OCI-M2 (cell line): ENCODE results near the gene HEXIM1.
A peak's percentile ranks its signal among the peaks of the same experiment; 100 is the strongest.

ENCODE experiments used
- DNase-seq: peaks from one replicate; lab custom pipeline; 2025; ENCODE audit not compliant: unreplicated experiment; lab: John Stamatoyannopoulos, UW

HEXIM1 gene

DNA sequence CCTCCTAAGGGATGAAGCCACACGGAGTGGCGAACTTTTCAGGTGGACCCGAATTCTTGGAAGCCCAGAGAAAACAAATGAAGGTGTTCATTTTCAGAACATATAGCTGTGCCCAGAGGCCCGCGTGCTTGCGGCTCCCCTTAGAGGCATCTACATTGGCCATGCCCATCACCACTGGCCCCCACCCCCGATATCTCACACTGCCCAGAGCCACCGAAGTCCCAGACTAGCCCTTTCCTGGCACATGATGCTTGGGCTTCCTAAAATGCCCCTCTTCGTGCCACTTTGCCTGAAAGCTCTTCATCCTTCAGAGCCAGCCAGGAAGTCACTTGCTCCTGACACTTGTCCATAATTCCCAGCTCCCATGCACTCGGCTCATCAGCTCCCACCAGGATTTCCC is 2.1 kb upstream of the HEXIM1 start:
- DNase-seq = no peak

DNA sequence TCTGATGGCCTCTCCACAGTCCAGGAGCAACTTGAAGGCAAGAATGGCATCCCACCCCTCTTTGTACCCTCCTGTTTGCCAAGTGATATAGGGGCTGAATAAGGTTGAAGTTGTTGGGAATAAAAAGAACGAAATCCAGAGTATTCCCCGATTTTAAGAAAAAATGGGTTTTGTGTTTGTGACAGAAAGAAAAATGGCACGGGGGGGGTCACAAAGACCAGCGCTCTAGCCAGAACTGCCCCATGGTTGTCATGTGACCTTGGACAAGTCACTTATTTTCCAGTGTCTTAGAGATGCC is 1.7 kb upstream of the HEXIM1 start:
- DNase-seq = no peak

DNA sequence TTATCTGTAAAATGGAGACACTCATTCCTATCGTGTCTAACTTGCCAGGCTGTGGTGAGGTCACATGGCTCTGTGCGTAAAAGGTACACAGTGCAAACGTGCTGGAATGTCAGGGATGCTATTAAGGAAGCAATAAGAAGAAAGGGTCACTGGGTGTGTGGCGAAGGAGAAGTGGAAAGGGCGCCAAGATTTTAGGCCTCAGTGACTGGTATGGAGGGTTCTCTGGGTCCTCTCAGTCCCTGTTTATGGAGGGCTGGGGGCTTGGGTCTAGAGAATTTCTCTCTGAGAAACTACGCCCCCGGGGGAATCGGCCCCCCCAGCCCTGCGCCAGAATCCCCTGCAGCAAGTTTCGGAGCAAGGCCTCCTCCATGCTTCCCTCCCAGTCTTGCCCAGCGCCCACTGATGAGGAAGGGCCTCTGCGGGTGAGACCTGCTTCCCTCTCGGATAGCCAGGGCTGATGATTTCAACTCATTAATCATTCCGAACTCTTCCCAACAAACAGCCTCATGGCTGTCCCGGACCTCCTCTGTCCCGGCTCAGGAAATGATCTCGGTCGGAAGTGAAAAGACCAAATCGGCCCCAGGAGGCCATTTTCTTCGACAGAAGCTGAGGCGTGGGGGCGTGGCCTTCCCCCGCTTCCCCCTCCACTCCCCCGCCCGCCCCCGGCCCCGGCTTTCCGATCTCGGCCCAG is 1.2 kb upstream of the HEXIM1 start:
- no peak for DNase-seq

DNA sequence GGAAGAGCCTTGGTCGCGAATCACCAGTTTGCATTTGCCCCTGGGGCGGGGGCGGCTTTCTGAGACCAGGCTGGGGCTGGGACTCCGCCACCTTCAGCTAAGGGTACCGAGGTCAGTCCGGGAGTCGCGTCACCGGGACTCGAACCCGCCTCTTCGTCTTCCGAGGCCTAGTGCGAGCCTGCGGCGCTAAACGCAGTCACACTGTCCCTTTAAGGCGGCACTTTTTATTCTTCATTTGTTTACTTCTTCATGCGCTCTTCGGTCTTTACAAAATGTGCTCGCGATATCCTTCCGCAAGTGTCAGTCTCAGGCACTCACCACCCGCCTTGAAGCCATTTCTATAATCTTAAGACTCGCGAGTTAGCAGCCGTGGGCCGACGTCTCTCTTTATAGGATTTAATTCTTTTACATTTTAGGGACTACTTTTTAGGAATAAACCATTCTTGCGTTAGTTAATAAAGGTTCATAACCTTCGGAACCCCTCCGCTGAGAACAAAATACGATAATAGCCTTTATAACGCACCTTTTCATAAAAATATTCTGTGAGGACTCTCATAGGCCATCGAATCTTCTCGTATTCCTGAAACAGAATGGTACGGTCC is 593 bp upstream of the HEXIM1 start:
- DNase-seq = no peak

DNA sequence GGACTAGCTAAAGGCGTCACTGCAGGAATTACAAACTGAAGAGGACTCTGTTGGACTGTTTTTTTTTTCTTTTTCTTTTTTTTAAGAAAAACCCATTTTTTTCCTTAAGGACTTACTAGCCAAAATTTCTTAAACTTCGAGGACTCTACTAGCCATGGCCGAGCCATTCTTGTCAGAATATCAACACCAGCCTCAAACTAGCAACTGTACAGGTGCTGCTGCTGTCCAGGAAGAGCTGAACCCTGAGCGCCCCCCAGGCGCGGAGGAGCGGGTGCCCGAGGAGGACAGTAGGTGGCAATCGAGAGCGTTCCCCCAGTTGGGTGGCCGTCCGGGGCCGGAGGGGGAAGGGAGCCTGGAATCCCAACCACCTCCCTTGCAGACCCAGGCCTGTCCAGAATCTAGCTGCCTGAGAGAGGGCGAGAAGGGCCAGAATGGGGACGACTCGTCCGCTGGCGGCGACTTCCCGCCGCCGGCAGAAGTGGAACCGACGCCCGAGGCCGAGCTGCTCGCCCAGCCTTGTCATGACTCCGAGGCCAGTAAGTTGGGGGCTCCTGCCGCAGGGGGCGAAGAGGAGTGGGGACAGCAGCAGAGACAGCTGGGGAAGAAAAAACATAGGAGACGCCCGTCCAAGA is 878 bp downstream of the HEXIM1 start:
- DNase-seq = peak; percentile 52

DNA sequence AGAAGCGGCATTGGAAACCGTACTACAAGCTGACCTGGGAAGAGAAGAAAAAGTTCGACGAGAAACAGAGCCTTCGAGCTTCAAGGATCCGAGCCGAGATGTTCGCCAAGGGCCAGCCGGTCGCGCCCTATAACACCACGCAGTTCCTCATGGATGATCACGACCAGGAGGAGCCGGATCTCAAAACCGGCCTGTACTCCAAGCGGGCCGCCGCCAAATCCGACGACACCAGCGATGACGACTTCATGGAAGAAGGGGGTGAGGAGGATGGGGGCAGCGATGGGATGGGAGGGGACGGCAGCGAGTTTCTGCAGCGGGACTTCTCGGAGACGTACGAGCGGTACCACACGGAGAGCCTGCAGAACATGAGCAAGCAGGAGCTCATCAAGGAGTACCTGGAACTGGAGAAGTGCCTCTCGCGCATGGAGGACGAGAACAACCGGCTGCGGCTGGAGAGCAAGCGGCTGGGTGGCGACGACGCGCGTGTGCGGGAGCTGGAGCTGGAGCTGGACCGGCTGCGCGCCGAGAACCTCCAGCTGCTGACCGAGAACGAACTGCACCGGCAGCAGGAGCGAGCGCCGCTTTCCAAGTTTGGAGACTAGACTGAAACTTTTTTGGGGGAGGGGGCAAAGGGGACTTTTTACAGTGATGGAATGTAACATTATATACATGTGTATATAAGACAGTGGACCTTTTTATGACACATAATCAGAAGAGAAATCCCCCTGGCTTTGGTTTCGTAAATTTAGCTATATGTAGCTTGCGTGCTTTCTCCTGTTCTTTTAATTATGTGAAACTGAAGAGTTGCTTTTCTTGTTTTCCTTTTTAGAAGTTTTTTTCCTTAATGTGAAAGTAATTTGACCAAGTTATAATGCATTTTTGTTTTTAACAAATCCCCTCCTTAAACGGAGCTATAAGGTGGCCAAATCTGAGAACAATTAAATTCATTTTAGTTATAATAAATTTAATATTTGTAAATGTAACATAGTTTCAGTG is 1.7 kb downstream of the HEXIM1 start:
- no peak for DNase-seq

DNA sequence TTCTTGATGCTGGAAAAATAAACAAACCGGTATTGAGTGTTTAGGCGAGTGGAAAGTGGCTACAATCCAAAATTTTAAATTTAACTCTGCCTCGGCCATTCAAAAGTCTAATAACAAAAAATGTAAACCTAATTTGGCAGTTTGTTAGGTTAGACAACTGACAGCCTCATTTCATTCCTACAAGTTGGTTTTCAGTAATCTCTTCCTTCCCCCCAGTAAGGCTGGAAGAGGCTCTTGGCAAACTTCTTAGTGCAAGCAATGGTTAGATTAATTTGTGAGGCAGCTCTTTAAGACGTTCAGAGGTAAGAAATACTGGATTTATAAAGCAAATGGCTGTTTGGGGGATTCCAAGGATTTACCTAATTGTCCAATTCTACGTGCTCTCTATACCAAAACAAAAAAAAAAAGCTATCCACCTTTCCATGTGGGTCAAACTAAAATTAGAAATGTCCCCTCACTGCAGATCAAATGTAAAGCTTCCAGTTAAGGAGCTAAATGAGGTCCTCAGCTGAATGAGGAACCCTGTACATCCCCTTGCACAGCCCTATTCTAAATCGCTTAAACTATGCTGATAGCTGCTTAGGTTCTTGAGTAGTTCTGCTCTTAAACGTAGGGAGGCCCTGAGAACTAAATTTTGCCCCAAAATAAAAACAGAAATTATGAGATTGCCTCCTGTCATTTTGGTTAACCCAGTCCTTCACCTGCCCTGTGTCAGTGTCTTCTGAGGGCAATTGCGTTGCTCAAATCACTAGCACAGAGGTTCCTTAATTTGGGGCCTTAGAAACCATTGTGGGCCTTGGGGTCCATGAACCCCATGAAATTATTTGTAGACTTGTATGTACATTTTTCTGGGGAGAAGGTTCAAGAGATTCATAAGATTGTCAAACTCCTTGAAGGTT is 2.9 kb downstream of the HEXIM1 start:
- no peak for DNase-seq

- DNase-seq = no peak
These were observed 6.8 kb downstream of the HEXIM1 start for GRCh38 chr17:45155029-45155428.

DNA sequence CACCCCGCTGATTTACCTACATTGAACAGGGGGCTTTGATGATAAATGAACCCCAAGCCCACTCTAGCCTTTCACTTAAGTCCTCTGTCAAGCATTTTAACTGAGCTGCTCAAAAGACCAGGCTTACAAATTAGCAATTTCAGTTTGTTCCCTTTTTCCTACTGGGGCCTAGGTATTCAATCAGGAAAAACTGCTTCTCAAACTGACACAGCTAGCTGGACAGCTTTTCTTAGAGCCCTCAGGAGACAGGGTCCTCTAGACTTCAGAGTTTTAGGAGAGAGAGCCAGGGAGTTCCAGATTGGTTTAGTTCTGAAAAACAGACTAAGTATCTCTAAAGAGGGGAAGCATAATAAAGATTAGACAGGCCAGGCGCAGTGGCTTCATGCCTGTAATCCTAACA is 7.2 kb downstream of the HEXIM1 start:
- DNase-seq = no peak

DNA sequence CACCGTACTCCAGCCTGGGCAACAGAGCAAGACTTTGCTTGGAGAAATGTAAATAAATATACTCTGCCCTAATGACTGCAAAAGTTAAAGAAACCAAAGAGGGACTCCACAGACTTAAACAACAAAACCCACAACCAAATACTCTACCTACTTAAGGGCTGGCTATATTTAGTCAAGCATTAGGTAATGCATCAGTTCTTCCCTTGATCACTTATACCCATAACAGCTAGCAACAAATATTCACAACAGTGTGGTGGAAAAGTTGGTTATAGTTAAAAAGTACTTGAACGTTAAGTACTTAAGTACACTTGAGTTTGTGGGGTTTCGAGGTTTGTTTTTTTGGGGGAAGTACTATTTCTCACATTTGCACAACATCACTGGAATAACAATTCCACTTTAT is 8.0 kb downstream of the HEXIM1 start:
- DNase-seq = no peak

GRCh38 chr17:45160447-45161287 is 12.4 kb downstream of the HEXIM1 start:
- DNase-seq = no peak

GRCh38 chr17:45161288-45162024 is 13.2 kb downstream of the HEXIM1 start, which contains the start of gene HEXIM2:
HEXIM2 (plus strand) TSS chr17:45161875; CDS start chr17:45162794, 919 bp downstream.
- DNase-seq = peak; percentile 94

- DNase-seq = no peak
These were observed 13.9 kb downstream of the HEXIM1 start for GRCh38 chr17:45162025-45162687.

DNA sequence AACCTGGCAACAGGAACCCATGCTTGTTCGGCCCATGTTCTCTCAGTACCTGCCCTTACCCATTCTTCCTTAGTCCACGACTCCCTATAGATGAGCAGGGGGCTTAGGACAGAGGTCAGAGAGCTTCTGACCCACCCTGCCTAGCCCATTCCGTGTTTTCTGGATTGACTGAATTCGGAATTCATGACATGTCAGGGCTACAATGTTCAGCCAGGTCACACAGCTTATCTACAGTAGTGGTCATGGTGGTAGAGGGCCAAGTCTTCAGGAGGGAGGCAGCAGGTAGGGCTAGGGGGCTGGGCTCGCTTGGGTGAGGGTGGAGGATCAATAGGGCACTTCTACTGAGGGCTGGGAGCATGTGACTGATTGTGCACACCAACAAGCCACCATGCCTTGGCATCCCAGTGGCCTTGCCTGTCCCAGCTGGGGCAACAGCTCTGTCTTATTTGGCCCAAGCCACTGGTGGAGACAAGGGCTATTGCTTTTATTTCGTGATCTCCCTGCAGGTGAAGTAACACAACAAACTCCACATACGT is 16.5 kb downstream of the HEXIM1 start:
- DNase-seq = no peak

GRCh38 chr17:45168991-45169752 is 20.9 kb downstream of the HEXIM1 start:
- DNase-seq = no peak

DNA sequence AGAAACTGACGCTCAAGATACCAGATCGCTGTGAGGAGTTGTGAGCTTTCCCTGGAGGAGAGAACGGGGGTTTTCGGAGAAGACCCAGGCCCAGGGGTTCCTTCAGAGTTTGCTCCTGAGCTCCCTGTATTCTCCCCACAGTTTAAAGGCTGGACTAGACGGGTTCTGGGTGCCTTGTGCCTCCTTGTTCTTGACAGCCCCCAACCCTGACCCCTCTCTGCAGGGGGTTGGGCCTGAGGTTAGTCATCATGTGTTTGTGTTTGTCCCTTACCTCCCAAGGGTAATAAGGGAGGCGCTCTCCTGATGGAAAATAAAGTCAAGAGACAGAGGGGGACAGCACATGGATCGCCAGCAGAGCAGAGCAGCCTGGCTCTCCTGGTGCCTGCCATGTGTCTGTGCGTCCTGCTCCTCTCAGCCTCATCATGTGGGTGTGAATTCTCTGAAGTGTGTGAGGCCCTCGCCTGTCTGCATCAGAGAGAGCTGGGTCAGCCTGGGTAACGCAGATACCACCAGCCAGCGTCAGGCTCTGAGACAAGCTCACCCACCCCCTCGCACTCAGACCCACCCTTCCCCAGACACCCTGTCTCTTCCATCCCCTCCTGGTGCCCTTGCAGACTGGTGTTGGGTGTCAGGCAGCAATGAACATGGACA is 22.1 kb downstream of the HEXIM1 start:
- no peak for DNase-seq

GRCh38 chr17:45170931-45171337 is 22.7 kb downstream of the HEXIM1 start:
- DNase-seq = no peak
